NCI-H2081 (cell line): ENCODE data around the gene CHSY3.

ENCODE experiments used
- DNase-seq, 2 experiments: peaks; one replicate each; lab custom pipeline; 2025; lab: John Stamatoyannopoulos, UW

CHSY3 gene

DNA sequence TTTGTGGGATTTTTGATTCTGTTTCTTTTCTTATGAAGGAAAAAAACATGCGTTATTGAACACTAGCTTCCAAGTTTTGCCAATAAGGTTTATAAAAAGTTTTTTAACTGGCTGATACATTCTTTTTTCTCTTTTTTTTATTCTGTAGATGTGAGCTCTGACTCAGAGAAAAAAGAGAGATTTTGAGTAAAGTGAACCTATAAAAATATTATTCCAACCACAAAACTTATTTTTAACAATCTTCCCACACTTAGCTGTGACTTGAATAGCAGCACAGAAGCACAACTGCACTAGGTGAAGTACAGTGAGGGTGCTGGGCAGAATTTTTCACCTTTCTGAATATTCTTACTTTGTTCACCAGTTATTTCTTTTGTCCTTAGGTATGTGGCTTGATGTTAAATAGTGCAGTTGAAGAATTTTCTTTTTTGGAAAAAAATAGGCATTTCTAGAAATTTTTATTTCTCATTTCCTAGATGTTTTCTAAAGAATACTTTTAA is 41.6 kb downstream of the CHSY3 start:
- no peak for DNase-seq

GRCh38 chr5:129951039-129951438 is 46.8 kb downstream of the CHSY3 start:
- DNase-seq = no peak

GRCh38 chr5:129958581-129958980 is 54.3 kb downstream of the CHSY3 start:
- no peak for DNase-seq

DNA sequence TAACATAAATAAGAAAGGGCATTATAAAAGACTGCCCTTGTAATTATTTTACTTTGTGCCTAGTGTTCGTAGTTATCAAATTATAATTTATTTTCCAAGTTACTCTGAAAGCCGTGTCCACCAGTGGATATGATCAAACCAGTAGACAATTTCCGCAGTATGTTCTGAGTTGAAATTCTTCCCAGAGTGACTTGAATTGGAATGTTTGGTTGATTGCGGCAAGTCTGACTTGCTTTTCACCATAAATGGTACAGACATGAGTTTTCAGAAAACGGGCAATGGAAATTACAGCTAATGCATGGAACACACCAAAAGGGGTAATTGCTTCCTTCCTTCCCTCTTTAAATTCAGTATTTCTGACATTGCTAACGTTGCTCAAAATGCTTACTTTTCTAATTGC is 56.6 kb downstream of the CHSY3 start:
- DNase-seq = no peak

DNA sequence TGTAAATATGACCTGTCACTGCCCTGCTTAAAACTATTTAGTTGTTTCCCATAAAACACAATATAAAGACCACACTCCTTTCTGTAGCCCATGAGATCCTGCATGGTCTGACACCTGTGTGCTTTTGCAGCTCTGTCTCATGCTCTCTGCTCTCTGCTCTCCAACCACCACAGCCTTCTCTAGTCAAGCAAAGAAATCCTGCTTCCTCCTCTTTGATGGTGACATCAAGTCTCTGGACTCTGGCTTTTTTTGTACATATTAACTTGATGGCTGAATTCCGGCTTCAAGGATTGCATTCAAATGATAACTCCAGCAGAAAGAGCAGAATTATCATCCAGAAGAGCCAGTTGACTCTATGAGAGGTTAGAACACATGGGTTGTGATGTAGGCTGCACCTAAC is 58.2 kb downstream of the CHSY3 start:
- DNase-seq = no peak

DNA sequence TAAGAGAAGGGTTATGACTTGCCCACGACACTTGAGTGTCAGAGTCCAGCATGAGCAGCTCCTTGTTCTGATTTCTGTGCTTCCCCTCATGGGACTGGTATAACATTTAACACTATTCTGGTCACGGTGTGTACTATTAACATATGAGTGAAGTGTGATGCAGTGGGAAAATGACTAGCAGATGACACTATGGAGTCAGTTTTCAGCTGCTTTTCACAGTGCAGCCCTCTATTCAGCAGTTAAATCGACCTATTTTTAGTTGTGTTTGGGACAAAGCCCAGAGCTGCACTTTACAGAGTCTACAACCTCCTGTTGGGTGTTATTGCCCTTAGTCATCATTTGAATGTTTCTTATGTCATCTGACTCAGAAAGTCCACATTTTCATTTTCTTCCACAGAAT is 59.1 kb downstream of the CHSY3 start:
- DNase-seq = no peak

DNA sequence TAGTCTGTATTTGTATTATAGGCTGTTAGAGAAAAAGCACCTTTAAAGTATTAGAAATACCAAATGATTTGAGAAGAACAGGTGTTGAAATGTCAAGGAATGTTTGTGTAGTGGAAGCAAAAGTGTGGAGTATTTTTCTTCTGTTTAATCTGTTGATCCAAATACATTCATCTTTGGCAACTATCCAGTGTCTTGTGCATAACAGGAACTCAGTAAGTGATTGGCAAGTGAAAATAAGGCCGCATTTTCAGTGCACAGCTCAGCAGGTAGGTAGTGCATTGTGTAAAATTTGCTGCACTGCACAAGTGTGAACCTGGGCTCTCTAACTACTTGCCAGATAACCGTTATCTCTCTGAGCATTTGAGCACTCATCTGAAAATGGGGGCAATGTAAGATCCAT is 61.8 kb downstream of the CHSY3 start:
- no peak for DNase-seq

DNA sequence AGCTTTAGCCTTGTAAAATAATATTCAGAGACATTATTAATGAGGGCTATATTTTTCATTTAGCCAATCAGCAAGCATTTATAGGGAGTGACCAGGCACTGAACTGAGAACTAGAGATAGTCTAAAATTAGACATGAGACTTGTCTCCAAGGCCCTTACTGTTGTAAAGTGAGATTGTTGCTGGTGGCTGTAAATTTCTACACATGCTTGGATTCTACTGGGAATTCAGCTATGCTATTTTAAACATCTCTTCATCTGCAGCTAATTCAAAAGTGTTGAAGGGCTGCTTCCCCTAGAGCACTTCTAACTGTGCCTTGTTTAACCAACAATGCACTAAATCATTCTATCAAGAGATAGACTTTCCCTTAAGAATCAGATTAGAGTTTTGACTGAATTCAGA is 67.4 kb downstream of the CHSY3 start:
- no peak for DNase-seq

GRCh38 chr5:129972465-129973141 is 68.3 kb downstream of the CHSY3 start:
- no peak for DNase-seq

DNA sequence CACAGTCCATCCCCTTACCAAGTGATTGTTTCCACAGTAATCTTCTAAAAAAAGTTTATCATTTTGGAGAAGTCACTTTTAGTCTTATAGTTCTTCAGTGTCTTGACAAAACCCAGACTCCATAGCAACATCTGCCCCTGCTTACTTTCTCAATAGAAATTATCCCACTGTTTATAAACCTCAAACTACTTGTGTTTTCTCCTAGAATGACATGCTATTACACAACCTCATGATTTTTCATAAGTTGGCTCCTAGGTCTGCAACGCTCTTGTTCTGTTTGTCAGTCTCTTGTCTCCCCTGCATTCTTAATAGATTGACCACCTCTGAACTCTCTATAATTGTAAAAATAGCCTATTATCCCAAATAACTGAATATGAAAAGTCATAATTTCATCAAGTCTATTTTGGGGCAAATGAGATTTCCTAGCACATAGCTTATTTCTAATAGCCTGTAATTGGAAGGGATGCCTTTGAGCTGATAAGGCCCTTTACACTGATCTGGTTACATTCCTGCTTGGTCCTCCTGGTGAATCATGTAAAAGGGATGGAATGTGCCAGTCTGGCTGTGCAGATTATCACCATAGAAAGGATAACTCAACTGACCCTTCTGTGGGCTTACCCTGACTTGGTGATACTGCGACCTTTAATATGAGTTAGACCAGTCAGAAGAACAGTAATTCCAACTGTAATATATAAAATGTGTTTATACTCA is 69.6 kb downstream of the CHSY3 start:
- no peak for DNase-seq

DNA sequence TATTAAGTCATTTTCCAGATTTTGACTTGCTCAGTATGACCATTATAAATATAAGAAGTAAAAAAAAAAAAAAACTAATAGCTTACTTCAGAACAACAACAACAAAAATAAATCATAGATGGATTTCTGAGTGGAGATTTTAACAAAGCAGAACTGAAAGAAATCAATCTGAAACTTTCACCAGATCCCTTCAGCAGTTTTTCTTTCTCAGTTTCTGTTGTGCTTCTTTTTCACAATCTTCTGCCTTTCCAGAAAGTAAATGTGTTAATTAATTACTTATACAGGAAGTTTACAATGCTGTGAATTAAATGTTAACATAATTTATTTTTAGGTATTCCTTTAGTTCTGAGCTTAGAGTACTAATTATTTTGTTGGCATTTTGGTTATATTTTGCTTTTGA is 73.5 kb downstream of the CHSY3 start:
- no peak for DNase-seq

DNA sequence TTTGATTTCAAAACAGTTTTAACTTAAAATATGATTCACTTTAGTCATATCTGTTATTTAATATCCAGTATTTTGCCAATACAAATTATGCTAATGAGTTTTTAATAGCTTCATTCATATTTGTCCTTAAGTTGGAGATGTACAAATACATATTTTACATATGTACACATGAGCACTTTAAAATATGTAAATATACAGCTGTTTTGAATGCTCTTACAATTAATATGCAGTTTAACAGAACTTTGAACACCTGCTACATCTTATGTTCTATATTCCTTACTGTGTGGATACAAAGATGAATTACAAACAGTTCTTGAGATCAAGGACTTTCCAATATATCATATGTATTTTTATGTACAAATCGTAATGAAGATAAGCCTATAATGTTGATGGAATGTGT is 74.0 kb downstream of the CHSY3 start:
- DNase-seq = no peak

- DNase-seq = no peak
Measured at GRCh38 chr5:129988453-129988852, 84.2 kb downstream of the CHSY3 start.

GRCh38 chr5:129991780-129992179 is 87.5 kb downstream of the CHSY3 start:
- no peak for DNase-seq

DNA sequence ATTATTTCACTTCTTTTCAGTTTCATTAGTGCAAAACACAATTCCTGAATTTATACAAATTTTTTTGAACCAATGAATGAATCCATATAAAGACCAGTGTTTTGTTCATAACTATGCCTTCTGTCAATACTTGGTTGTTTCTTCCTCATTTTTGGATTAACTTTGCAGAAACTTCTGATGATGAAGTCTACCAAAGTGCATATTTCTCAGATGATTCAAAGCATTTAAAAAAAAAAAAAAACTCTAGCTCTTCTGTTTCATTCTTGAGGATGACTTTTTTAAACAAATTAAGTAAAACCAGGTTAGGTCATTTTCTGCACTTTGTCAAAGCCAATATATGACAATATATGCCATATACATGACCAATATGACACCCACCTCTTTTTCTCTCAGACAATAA is 92.6 kb downstream of the CHSY3 start:
- no peak for DNase-seq

DNA sequence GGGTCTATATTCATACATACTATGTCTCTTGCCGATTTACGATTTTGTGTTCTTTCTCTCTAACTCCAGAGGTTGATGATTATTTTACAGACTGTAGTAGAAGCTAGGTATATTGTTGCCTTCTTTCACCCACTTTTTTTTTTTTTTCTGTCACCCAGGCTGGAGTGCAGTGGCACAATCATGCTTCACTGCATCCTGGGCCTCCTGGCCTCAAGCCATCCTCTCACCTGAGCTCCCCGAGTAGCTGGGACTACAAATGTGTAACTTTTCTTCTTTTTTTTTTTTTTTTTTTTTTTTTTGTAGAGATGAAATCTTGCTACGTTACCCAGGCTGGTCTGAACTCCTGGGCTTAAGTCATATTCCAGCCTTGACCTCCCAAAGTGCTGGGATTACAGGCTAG is 96.2 kb downstream of the CHSY3 start:
- no peak for DNase-seq

DNA sequence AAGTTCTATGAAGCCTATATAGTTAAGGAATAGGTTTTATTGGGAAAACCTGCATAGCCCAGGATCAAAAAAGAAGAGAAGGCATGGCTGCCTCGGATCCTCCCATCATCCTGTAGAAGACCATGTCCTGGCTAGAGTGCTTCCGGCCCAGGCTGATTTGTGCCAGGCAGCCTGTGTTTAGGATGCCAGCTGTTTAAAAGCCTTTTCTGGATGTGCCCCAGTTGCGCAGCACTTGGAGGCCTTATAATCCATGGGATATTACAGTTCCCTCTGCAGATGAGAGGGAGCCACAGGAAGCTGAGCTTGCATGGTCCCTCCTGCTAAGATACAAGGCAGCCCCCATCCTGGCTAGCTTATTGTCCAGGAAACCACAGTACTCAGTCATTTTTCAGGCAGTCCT is 97.9 kb downstream of the CHSY3 start:
- DNase-seq = no peak

- no peak for DNase-seq
Measured at GRCh38 chr5:130002876-130003275, 98.6 kb downstream of the CHSY3 start.

GRCh38 chr5:130011986-130012385 is 107.7 kb downstream of the CHSY3 start:
- DNase-seq = no peak

DNA sequence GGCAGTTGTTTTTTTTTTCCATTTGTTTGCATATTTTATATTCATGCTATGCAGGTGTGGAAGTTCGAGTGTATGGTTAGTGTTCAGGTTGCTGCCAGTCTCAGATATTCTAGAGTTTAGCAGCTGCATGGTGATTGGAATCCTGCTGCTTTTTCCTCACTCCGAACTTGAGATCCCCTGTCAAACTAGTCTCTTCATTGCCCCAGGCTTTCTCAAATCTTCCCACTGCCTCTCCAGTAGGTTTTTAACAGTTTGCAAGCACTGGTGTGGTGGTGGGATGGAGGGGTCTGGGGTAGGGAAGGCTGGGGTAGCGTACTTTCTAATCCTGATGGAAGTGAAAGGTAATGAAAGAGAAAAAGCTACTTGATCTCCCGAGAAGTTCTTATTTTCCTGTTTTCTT is 112.9 kb downstream of the CHSY3 start:
- DNase-seq = no peak

GRCh38 chr5:130018641-130019040 is 114.4 kb downstream of the CHSY3 start:
- DNase-seq = no peak

- DNase-seq = no peak
Measured at GRCh38 chr5:130021000-130021399, 116.7 kb downstream of the CHSY3 start.

DNA sequence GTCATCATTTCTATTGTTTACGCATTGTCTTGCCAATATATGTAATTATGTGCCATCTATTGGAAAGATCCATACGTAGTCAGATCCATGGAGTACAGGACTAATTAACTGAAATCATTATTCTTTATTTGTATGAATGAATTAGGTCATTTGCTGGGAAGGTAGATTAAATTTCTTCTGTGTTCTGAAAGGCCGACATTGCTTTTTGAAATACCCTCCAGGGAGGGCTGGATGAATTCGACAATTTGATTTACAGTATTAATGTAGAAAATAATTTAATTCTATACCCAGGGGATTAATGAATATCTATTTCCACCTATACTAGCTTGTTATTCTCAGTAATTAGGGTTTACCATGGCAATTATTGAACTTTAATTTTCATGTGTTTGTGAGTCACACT is 117.6 kb downstream of the CHSY3 start:
- no peak for DNase-seq

DNA sequence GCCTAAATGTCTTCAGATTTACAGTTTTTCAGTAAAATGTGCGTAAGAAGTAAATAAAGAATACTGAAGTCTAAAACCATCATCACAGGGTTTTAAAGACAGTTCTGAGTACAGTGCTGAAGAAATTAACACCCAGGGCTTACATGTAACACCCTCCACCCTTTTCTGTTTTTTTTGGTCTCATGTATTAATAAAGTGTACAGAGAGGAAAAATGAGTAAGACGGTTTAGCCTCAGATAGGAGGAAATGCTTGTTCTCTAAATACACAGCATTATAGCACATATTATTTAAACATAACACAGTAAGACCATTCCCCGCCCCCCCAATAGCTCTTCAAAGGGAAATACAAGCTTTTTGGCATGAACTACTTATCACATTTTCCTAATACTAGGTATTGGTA is 119.3 kb downstream of the CHSY3 start:
- DNase-seq = no peak
